Measurements from ENCODE around the gene LCT.

DNA sequence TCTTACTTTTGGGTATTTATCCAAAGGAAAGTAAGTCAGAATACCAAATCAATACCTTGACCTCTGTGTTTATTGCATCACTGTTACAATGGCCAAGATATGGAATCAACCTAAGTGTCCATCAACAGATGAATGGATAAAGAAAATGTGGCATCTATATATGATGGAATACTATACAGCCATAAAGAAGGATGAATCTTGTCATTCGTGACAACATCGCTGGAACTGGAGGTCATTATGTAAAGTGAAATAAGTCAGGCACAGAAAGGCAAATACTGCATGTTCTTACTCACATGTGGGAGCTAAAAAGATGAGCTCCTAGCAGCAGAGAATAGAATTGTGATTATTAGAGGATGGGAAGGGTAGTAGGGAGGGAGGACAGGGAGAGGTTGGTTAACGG lies 34.6 kb downstream of the LCT start:
- TF ChIP-seq, protein P1, sequence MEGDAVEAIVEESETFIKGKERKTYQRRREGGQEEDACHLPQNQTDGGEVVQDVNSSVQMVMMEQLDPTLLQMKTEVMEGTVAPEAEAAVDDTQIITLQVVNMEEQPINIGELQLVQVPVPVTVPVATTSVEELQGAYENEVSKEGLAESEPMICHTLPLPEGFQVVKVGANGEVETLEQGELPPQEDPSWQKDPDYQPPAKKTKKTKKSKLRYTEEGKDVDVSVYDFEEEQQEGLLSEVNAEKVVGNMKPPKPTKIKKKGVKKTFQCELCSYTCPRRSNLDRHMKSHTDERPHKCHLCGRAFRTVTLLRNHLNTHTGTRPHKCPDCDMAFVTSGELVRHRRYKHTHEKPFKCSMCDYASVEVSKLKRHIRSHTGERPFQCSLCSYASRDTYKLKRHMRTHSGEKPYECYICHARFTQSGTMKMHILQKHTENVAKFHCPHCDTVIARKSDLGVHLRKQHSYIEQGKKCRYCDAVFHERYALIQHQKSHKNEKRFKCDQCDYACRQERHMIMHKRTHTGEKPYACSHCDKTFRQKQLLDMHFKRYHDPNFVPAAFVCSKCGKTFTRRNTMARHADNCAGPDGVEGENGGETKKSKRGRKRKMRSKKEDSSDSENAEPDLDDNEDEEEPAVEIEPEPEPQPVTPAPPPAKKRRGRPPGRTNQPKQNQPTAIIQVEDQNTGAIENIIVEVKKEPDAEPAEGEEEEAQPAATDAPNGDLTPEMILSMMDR (tag by site-specific recombination; IDR thresholded peaks at IDR 0.05), result no peak
- no peak for TF ChIP-seq OVOL3 (tag by site-specific recombination; IDR thresholded peaks at IDR 0.05)
- TF ChIP-seq ZEB2 (tag by site-specific recombination; IDR thresholded peaks at IDR 0.05), result no peak
- no peak for TF ChIP-seq TCF7L2 (IDR thresholded peaks at IDR 0.05; ENCODE audit: borderline replicate concordance, low read depth, low read length)
- TF ChIP-seq ZNF37A (tag by site-specific recombination; IDR thresholded peaks at IDR 0.05), result no peak
